ENCODE results near the gene ARPC2.
"Not testable (repeated sequence)": the region's sequence is repeated elsewhere in the genome, so short reads cannot be mapped to it uniquely, and the experiment has no call there.

ARPC2 gene

DNA sequence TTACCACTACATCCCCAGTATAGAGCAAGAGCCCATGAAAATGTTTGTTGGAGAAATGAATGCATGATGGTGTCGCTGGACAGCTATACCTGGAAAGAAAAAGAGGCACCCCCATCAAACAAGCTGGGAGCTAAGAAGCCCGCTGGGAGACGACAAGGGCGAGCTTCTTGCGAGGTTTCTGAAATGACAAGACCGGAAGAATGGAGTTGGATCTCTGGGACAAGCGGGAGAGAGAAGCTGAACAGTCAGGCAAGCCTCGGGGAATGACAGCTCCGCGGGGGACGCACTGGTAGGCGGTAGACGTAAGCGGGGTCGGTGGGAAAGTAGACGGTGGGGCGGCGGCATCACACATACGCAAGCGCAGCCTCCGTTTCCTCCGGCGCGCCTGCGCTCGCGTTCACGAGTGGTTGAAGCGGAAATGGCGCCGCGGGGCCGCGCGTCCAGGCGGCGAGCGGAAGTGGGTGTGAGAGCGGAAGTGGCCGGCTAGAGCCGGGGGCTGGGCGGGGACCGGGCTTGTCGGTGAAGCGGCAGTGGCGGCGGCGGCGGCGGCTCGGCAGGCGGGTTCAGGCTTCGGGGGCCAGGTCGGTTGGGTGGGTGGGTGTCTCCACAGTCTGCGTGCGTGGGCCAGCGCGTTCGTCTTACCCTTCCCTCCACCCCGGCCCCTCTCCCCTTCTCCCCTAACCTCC lies at the start of gene ARPC2:
ARPC2 (plus strand) TSS at position 516 of the 686 bp plus-strand sequence. CDS start 282 bp downstream, outside the sequence.
- DNase-seq: peak; percentile 95

GRCh38 chr2:218168016-218168415 lies 49.0 kb upstream of the ARPC2 start:
- no peak for DNase-seq

DNA sequence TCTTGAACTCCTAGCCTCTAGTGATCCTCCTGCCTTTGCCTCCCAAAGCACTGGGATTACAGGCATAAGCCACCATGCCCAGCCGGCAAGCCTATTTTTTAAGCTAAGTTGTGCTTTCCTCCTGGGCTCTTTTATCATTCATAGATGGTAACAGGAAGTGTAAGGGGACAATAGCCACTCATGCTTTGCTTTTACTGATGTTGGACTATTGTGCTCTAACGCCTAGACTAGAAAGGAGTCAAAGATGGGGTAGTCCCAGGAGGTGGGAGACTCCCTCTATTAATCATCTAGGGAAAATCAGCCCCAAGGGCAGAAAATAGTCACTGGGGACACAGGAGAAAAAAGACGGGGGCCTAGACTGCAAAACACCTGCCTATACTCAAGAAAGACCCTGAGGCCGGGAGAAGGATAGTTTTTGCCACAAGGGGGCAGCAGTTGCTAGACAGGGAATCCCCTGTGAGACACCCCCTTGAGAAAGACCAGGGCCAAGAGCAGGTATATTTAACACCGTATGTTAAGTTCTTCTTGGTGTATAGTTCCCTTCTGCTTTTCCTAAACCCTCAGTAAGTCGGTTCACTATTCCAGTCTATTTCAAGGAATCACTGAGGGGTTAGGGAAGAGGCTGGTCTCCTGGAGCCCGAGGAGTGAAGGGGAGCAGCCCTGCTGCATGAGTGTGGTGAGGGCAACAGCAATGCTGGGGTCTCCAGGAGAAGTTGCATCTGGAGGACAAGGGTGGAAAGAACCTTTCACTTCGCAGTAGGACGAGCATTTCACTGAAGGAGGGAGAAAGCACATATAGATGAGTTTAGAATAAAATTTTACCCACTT lies 48.1 kb upstream of the ARPC2 start:
- peak; percentile 44 for DNase-seq

- peak; percentile 45 for DNase-seq
Observed at GRCh38 chr2:218169757-218170546, 47.0 kb upstream of the ARPC2 start.

DNA sequence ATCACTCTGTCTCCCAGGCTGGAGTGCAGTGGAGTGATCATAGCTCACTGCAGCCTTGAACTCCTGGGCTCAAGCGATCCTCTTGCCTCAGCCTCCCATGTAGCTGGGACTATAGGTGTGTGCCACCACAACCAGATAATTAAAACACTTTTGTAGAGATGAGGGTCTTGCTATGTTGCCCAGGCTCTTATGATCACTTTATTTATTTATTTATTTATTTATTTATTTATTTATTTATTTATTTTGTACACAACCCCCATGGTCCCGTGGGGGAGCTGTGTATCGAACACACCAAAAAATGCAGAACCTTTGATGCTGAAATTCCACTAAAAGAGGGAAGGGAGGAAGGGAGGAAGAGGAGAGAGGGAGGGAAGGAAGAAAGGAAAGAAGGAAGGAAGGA lies 45.2 kb upstream of the ARPC2 start:
- DNase-seq: not testable (repeated sequence)

DNA sequence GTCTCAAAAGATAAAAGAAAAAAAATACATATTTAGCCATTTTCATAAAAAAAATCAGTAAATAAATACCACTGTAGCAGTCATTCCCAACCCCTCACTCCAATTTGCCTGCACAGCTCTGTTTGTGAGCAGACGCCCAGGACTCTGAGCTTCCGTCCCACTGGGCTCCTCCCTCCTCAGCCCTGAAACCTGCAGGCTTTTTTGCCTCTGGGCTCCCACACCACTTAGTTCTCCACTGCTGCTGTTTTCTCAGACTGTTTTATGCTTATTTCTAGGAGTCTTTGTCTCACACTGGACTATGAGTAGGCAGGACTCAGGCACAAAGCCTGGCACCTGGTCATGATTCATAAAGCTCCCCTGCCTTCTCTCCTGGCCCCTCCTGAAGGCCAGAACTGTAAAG lies 44.1 kb upstream of the ARPC2 start:
- no peak for DNase-seq

- no peak for DNase-seq
Observed at GRCh38 chr2:218179782-218180181, 37.2 kb upstream of the ARPC2 start.

DNA sequence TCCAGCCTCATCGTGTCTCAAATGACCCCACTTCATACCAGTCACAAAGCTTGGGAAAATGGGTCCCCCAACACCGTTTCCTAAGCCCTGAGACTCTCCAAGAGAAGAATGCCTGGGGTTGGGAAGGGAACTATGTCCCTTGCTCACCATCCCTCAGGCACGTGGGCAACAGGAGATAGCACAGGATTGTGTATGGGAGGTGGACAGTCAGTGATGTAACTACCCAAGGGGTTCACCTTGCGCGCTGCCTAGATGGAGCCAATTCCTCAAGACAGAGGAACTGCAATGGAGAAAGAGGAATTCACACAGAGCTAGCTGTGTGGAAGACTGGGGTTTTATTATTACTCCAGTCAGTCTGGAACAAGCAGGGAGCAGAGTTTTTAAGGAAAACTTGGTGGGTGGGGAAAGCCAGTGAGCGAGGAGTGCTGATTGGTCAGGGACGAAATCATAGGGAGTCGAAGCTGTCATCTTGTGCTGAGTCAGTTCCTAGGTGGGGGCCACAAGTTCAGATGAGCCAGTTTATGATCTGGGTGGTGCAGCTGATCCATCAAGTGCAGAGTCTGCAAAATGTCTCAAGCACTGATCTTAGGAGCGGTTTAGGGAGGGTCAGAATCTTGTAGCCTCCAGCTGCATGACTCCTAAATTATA lies 36.4 kb upstream of the ARPC2 start:
- no peak for DNase-seq

- DNase-seq: no peak
Observed at GRCh38 chr2:218184331-218184730, 32.7 kb upstream of the ARPC2 start.

GRCh38 chr2:218186355-218186766 lies 30.6 kb upstream of the ARPC2 start:
- DNase-seq: peak; percentile 85

- DNase-seq: no peak
Observed at GRCh38 chr2:218186876-218187275, 30.1 kb upstream of the ARPC2 start.

- no peak for DNase-seq
Observed at GRCh38 chr2:218187296-218188015, 29.5 kb upstream of the ARPC2 start.

DNA sequence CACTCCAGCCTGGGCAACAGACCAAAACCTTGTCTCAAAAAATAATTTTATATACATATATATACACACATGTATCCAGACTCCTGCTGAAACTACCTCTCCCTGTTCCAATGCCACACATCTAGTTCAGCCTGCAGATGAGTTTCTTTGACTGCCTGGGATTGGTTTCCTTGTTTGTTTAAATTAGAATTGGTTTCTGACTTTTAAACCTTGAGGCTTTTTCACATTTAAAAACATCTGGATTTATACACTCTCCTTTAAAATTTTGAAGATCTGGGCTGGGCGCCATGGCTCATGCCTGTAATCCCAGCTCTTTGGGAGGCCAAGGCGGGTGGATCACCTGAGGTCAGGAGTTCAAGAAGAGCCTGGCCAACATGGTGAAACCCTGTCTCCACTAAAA lies 28.5 kb upstream of the ARPC2 start:
- DNase-seq: no peak

GRCh38 chr2:218192902-218193430 lies 24.0 kb upstream of the ARPC2 start:
- DNase-seq: no peak

DNA sequence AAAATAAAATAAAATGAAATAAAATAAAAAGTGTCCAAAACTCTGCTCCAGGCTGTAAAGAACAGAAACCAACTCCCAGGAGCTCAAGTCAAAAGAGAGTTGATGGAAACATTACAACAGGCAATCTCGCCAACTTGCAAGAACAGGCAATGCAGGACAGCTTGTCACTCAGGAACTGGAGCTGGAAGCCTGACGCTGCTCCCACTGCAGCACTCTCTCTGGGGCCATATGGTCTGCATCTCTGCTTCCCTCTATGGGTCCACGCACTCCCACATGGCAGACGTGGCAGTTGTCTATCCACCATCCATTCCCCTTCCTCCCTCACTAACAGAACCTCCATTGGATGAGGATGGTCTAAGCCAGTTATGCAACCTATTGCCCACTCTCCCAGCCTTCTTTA lies 23.3 kb upstream of the ARPC2 start:
- DNase-seq: no peak

- DNase-seq: no peak
Observed at GRCh38 chr2:218194880-218195279, 22.1 kb upstream of the ARPC2 start.

DNA sequence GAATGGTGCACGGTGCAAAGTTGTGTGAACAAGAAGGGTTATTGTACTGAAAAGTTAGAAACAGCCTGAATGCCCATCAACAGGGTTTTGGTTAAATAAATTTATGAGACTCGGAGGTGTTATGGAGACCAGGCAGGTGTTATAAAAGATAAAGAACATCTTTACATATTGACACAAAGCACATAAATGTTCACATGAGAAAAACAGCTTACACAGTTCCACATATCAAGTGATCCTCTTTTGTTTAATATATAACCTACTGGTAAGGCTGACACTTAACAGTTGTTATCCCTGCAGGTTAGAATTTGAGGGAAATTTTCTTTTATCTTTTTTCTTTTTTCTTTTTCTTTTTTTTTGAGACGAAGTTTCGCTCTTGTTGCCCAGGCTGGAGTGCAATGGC lies 20.0 kb upstream of the ARPC2 start:
- DNase-seq: peak; percentile 15

DNA sequence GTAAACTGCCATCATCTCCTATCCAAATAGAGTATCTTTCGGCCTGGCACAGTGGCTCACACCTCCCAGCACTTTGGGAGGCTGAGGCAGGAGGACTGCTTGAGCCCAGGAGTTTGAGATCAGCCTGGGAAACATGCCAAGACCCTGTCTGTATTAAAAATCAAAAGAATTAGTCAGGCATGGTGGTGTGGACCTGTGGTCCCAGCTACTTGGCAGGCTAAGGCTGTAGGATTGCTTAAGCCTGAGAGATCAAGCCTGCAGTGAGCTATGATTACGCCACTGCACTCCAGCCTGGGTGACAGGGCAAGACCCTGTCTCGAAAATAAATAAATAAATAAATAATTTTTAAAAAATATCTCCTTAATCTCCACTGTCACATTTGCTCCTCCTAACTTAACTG lies 14.7 kb upstream of the ARPC2 start:
- no peak for DNase-seq

DNA sequence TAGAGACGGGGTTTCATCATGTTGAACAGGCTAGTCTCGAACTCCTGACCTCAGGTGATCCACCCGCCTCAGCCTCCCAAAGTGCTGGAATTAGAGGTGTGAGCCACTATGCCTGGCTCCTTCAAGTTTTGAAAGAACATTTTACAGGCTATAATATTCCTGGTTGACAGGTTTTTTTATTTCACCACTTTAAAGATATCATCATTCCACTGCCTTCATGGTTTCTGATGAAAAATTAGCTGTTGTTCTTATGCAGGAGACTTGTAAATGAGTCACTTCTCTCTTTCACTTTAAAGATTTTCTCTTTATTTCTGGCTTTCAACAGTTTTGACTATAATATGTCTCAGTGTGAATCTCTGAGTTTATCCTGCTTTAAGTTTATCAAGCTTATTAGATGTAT lies 7.9 kb upstream of the ARPC2 start:
- DNase-seq: no peak

GRCh38 chr2:218214116-218214515 lies 2.9 kb upstream of the ARPC2 start:
- no peak for DNase-seq

GRCh38 chr2:218216336-218216673 lies 684 bp upstream of the ARPC2 start:
- DNase-seq: peak; percentile 15

Measured in DMS53 (cell line).